Coronary artery (tissue), 2 donors: ENCODE data around the gene MAMSTR.
"Not testable (repeated sequence)": the region's sequence is repeated elsewhere in the genome, so short reads cannot be mapped to it uniquely, and the experiment has no call there.

ENCODE experiments used
- DNase-seq: peaks from one replicate; pipeline ENCODE4 v3.0.0-alpha.2; 2017; ENCODE audit warnings: low spot score
- H3K27ac ChIP-seq, 2 donors: fragments of 200-600 bp; sonication (generic); one replicate each; pipeline ENCODE4 v1.5.1; 2016 to 2019
- H3K4me3 ChIP-seq: fragments of 200-600 bp; sonication (generic); 2 replicates; pipeline ENCODE4 v1.5.1; 2016; ENCODE audit warnings: mild to moderate bottlenecking, moderate library complexity
- TF ChIP-seq, protein P1 (sequence below): fragments of 200-600 bp; sonication (generic); IDR thresholded peaks from one replicate; pipeline ENCODE4 v1.5.1; 2019; ENCODE audit warnings: antibody characterized with exemption

Gene MAMSTR

GRCh38 chr19:48724796-48725753 is 5.5 kb upstream of the MAMSTR start:
- TF ChIP-seq, protein P1, sequence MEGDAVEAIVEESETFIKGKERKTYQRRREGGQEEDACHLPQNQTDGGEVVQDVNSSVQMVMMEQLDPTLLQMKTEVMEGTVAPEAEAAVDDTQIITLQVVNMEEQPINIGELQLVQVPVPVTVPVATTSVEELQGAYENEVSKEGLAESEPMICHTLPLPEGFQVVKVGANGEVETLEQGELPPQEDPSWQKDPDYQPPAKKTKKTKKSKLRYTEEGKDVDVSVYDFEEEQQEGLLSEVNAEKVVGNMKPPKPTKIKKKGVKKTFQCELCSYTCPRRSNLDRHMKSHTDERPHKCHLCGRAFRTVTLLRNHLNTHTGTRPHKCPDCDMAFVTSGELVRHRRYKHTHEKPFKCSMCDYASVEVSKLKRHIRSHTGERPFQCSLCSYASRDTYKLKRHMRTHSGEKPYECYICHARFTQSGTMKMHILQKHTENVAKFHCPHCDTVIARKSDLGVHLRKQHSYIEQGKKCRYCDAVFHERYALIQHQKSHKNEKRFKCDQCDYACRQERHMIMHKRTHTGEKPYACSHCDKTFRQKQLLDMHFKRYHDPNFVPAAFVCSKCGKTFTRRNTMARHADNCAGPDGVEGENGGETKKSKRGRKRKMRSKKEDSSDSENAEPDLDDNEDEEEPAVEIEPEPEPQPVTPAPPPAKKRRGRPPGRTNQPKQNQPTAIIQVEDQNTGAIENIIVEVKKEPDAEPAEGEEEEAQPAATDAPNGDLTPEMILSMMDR: no peak
- no peak for DNase-seq
- H3K27ac ChIP-seq: peak overlapping the region in 1 of 2 donors; percentile 62
- peak overlapping the region; percentile 3 for H3K4me3 ChIP-seq

- Histone ChIP-seq H3K4me3 (no peak overlapping the region), H3K27ac (no peak overlapping the region)
- no peak for DNase-seq
- TF ChIP-seq, protein P1: no peak
Measured at GRCh38 chr19:48722196-48722708, 2.7 kb upstream of the MAMSTR start.

- TF ChIP-seq, protein P1: no peak
- DNase-seq: peak; percentile 99
- Histone ChIP-seq H3K4me3 (peak overlapping the region; percentile 79), H3K27ac (peak overlapping the region; percentile 51 to 95)
Measured at GRCh38 chr19:48720613-48721296, 1.2 kb upstream of the MAMSTR start.

DNA sequence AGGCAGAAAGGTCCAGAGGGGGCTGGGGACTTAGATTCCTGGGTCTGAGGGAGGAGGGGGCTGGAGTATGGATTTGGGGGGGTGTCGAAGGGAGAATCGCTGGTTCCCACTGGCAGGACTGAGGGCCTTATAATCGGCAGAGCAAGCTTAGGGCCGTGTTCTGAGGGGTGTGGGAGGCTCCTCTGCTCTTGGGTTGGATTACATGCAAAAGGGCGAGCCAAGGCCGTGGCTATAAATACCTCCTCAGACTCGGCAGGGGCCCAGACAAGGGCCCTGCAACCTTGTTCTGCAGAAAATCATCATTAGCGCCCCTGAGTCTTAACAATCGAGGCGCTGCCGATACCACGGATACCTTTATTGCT is 707 bp upstream of the MAMSTR start:
- Histone ChIP-seq H3K27ac (peak overlapping the region; percentile 51 to 95), H3K4me3 (peak overlapping the region; percentile 79)
- TF ChIP-seq, protein P1: no peak
- no peak for DNase-seq

DNA sequence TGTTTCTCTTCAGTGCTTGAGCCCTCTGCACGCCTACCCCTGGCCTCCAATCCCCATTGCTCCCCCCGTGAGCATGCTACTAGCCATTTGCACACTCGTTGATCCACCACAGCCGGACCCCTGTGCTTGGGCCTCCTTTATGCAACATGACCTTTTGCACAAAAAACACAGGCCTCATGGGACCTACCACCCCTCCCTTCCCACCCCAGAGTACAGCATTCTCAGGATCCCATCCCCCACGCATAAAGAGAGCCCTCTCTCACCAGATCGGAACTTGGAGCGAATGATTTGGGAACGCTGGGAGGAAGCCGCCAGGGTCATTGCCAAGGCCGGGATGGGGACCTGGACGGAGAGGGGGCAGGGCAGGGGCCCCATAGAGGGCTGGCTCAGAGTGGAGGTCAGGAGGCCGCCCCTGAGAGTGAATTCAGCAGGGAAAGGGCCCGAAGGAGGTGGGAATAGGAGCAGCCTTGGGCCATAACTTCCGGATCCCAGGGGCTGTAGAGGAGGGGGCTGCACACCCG is 754 bp downstream of the MAMSTR start:
- H3K4me3 ChIP-seq: no peak overlapping the region
- peak overlapping the region in 1 of 2 donors; percentile 47 for H3K27ac ChIP-seq
- TF ChIP-seq, protein P1: no peak
- no peak for DNase-seq

DNA sequence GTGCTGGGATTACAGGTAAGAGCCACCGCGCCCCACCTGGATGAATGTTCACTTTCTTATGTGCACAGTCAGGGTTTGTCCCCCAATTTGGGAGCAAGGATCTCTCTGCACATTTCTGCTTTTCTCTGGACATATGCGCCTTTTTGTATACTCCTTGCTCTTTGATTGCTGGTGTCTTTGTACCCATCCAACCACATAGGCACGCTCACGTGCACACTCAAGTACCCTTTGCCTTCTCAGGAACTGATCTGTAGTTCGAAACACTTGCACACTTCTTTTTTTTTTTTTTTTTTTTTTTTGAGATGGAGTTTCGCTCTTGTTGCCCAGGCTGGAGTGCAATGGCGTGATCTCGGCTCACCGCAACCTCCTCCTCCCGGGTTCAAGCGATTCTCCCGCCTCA is 1.4 kb downstream of the MAMSTR start:
- not testable (repeated sequence) for H3K27ac ChIP-seq, DNase-seq, H3K4me3 ChIP-seq

DNA sequence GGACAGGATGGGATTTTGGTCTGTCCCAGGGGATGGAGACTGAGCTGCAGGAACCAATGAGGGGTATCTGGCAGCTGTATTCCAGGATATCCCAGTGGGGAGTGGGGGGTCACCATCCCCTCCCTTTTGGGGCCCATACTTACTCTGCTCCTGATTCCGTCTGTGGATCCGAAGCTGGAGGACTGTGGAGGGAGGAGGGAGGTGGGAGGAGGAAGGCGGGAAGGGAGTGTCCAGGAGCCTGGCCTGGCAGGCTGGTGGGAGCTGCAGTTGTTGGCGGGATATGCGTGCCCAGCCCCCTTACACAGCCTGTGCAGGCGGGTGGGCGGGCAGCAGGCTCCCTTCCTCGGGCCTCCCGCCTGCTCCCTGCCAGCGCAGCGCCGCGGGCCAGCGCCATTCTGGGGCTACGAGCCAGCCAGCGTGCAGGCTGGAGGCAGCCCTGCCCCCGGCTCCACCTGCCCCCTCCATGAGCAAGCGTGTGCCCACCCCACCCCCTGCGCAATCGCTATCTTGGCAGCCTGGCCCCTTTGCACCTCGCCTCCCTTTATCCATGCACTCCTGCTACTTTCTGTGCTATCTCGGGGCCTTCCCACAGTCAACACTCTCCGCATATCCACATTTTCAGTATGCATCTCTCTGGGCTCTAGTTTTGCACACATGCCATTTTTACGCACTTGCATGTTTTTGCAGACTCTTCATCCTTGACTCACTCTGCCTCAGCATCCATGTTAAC is 2.8 kb downstream of the MAMSTR start:
- TF ChIP-seq, protein P1: no peak
- Histone ChIP-seq H3K27ac (peak overlapping the region; percentile 55 to 85), H3K4me3 (peak overlapping the region; percentile 66)
- DNase-seq: peak; percentile 75
